HG03175 (cell line): ENCODE results near the gene PLXDC1.

ENCODE experiments used
- ATAC-seq: cut with Tn5 transposase; IDR thresholded peaks from one replicate; pipeline ENCODE4 v1.9.1; 2021; ENCODE audit warnings: mild to moderate bottlenecking, moderate library complexity; ENCODE audit not compliant: unreplicated experiment

The PLXDC1 gene

GRCh38 chr17:39099663-39100286 lies 51.7 kb downstream of the PLXDC1 start:
- ATAC-seq: no peak

GRCh38 chr17:39098588-39098987 lies 52.8 kb downstream of the PLXDC1 start:
- ATAC-seq: no peak

GRCh38 chr17:39097537-39097936 lies 53.9 kb downstream of the PLXDC1 start:
- ATAC-seq: no peak

GRCh38 chr17:39097150-39097519 lies 54.3 kb downstream of the PLXDC1 start:
- no peak for ATAC-seq

- ATAC-seq: no peak
Measured at GRCh38 chr17:39096508-39097149, 54.8 kb downstream of the PLXDC1 start.

GRCh38 chr17:39095309-39095686 lies 56.1 kb downstream of the PLXDC1 start:
- ATAC-seq: no peak

GRCh38 chr17:39094607-39095308 lies 56.7 kb downstream of the PLXDC1 start:
- no peak for ATAC-seq

- no peak for ATAC-seq
Measured at GRCh38 chr17:39092692-39093230, 58.7 kb downstream of the PLXDC1 start.

- ATAC-seq: no peak
Measured at GRCh38 chr17:39090908-39091665, 60.4 kb downstream of the PLXDC1 start.

GRCh38 chr17:39090400-39090799 lies 61.0 kb downstream of the PLXDC1 start:
- ATAC-seq: no peak

- ATAC-seq: no peak
Measured at GRCh38 chr17:39084558-39084957, 66.9 kb downstream of the PLXDC1 start.

GRCh38 chr17:39083270-39083669 lies 68.2 kb downstream of the PLXDC1 start:
- ATAC-seq: no peak

GRCh38 chr17:39082482-39082881 lies 69.0 kb downstream of the PLXDC1 start:
- no peak for ATAC-seq

- no peak for ATAC-seq
Measured at GRCh38 chr17:39081851-39082250, 69.6 kb downstream of the PLXDC1 start.

- ATAC-seq: no peak
Measured at GRCh38 chr17:39080421-39081078, 70.9 kb downstream of the PLXDC1 start.

GRCh38 chr17:39079836-39080235 lies 71.6 kb downstream of the PLXDC1 start:
- no peak for ATAC-seq

GRCh38 chr17:39077866-39078265 lies 73.6 kb downstream of the PLXDC1 start:
- ATAC-seq: no peak

GRCh38 chr17:39077252-39077651 lies 74.2 kb downstream of the PLXDC1 start:
- no peak for ATAC-seq

GRCh38 chr17:39074676-39075075 lies 76.8 kb downstream of the PLXDC1 start:
- no peak for ATAC-seq

GRCh38 chr17:39073916-39074315 lies 77.5 kb downstream of the PLXDC1 start:
- no peak for ATAC-seq

GRCh38 chr17:39073353-39073752 lies 78.1 kb downstream of the PLXDC1 start:
- ATAC-seq: no peak
